GM13976 (cell line): Measurements from ENCODE around the gene OR7D2.

ENCODE experiments used
- DNase-seq: peaks from one replicate; pipeline ENCODE4 v3.0.0; 2012; ENCODE audit warnings: low spot score
- CTCF ChIP-seq: IDR thresholded peaks from 2 replicates; pipeline ENCODE4 v1.5.1; 2012; ENCODE audit warnings: borderline replicate concordance, mild to moderate bottlenecking; ENCODE audit not compliant: insufficient read depth; ENCODE audit errors: extremely low read depth, missing control alignments, control extremely low read depth
- in situ Hi-C: fragments of 300-500 bp; cut with MboI; formaldehyde crosslinking; loops from one replicate; pipeline ENCODE4 v1.12.0; 2022; ENCODE audit warnings: low sequenced_read_pairs, mixed read lengths, inconsistent platforms; ENCODE audit not compliant: unreplicated experiment

OR7D2 gene

GRCh38 chr19:9159891-9160290 lies 18.9 kb upstream of the OR7D2 start:
- DNase-seq, result no peak
- no peak for TF ChIP-seq CTCF
- in situ Hi-C loops, result no loop called here

GRCh38 chr19:9161427-9161826 lies 17.4 kb upstream of the OR7D2 start:
- in situ Hi-C loops, result no loop called here
- DNase-seq, result no peak
- TF ChIP-seq CTCF, result no peak

- no peak for TF ChIP-seq CTCF
- DNase-seq, result no peak
- in situ Hi-C loops, result no loop called here
Measured at GRCh38 chr19:9165261-9165660, 13.5 kb upstream of the OR7D2 start.

GRCh38 chr19:9166846-9167245 lies 11.9 kb upstream of the OR7D2 start:
- DNase-seq, result no peak
- in situ Hi-C loops, result no loop called here
- no peak for TF ChIP-seq CTCF

GRCh38 chr19:9171393-9171991 lies 7.3 kb upstream of the OR7D2 start:
- no peak for DNase-seq
- no peak for TF ChIP-seq CTCF
- in situ Hi-C loops, result no loop called here

- in situ Hi-C loops, result no loop called here
- DNase-seq, result no peak
- TF ChIP-seq CTCF, result no peak
Measured at GRCh38 chr19:9175326-9175725, 3.5 kb upstream of the OR7D2 start.
